H1 (cell line): ENCODE measurements around the gene IGSF9. TPM values are rescaled to one million over a fixed set of nuclear protein-coding genes. Genes with fewer than 3 reads are reported as not detected.

Experiments used
- CTCF ChIA-PET: fragments of 300-600 bp; sonication (Branson Sonifier 250); formaldehyde crosslinking; loops from one replicate; lab custom pipeline; 2021; ENCODE audit not compliant: partially characterized antibody; lab: Charles Lee
- POLR2A ChIA-PET: fragments of 300-600 bp; sonication (Branson Sonifier 250); formaldehyde crosslinking; loops from one replicate; lab custom pipeline; 2021; ENCODE audit warnings: inconsistent platforms; ENCODE audit not compliant: partially characterized antibody; lab: Charles Lee
- DNase-seq, 2 experiments: peaks; one replicate each; pipeline versions ENCODE4 v3.0.0 to v3.0.0-alpha.2; 2010 to 2022; ENCODE audit warnings: low spot score in 2 of 2, low read depth in 1 of 2, mixed read lengths in 1 of 2
- FAIRE-seq: peaks from 2 replicates; lab custom pipeline; 2011; peaks lifted over from hg19 to GRCh38; lab: Jason Lieb, UNC
- H2AFZ ChIP-seq: 2 replicates; pipeline ENCODE4 v1.8.1; 2012; ENCODE audit warnings: low read length, inconsistent platforms
- H2AK5ac ChIP-seq: 2 replicates; pipeline ENCODE4 v1.6.1; 2013; ENCODE audit warnings: low read depth, low read length
- H2BK120ac ChIP-seq: replicated peaks from 2 replicates; pipeline ENCODE3; 2013; ENCODE audit warnings: low read depth, low read length, inconsistent platforms
- H2BK12ac ChIP-seq: 2 replicates; pipeline ENCODE4 v1.6.1; 2013; ENCODE audit warnings: low read depth, low read length
- H2BK15ac ChIP-seq: 2 replicates; pipeline ENCODE4 v1.6.1; 2013; ENCODE audit warnings: low read length
- H2BK20ac ChIP-seq: 2 replicates; pipeline ENCODE4 v1.6.1; 2013; ENCODE audit warnings: low read length
- H2BK5ac ChIP-seq: 2 replicates; pipeline ENCODE4 v1.6.1; 2013; ENCODE audit warnings: low read depth, low read length
- H3K14ac ChIP-seq: 2 replicates; pipeline ENCODE4 v1.6.1; 2013; ENCODE audit warnings: inconsistent platforms; ENCODE audit not compliant: insufficient read length
- H3K18ac ChIP-seq: 2 replicates; pipeline ENCODE4 v1.6.1; 2013; ENCODE audit warnings: low read length; ENCODE audit errors: extremely low read depth
- H3K23ac ChIP-seq: 2 replicates; pipeline ENCODE4 v1.6.1; 2013; ENCODE audit warnings: inconsistent platforms; ENCODE audit not compliant: insufficient read length
- H3K23me2 ChIP-seq: 2 replicates; pipeline ENCODE4 v1.6.1; 2013; ENCODE audit warnings: low read depth, low read length
- H3K27ac ChIP-seq: 2 replicates; pipeline ENCODE4 v1.6.1; 2011; ENCODE audit warnings: low read depth, low read length, inconsistent platforms
- H3K27me3 ChIP-seq, 4 experiments: replicated peaks in 1 of 4; 1 replicate in 1 of 4; 2 replicates in 3 of 4; pipeline versions ENCODE4 v1.6.1 to v1.8.1; 2011 to 2013; ENCODE audit warnings: low read length in 3 of 4, mild to moderate bottlenecking in 3 of 4, inconsistent platforms in 2 of 4, mixed read lengths in 2 of 4, moderate library complexity in 1 of 4; ENCODE audit not compliant: control insufficient read depth in 3 of 4, insufficient read depth in 3 of 4; ENCODE audit errors: extremely low read depth in 1 of 4
- H3K36me3 ChIP-seq, 4 experiments: 2 replicates each; pipeline versions ENCODE4 v1.6.1 to v1.8.1; 2011 to 2013; ENCODE audit warnings: mild to moderate bottlenecking in 4 of 4, low read length in 3 of 4, moderate library complexity in 2 of 4, control low read depth in 1 of 4, inconsistent platforms in 1 of 4; ENCODE audit not compliant: insufficient read depth in 4 of 4, control insufficient read depth in 2 of 4
- H3K4ac ChIP-seq: replicated peaks from 2 replicates; pipeline ENCODE3; 2013; ENCODE audit warnings: low read length, low read depth, mixed read lengths, inconsistent platforms; ENCODE audit not compliant: insufficient read length
- H3K4me1 ChIP-seq, 4 experiments: replicated peaks in 1 of 4; 1 replicate in 1 of 4; 2 replicates in 3 of 4; pipeline versions ENCODE4 v1.6.1 to v1.8.1; 2011 to 2013; ENCODE audit warnings: low read length in 3 of 4, inconsistent platforms in 2 of 4, mixed read lengths in 1 of 4; ENCODE audit not compliant: insufficient read depth in 4 of 4, control insufficient read depth in 3 of 4
- H3K4me2 ChIP-seq, 2 experiments: 2 replicates each; pipeline versions ENCODE4 v1.6.1 to v1.8.1; 2011 to 2013; ENCODE audit warnings: low read depth in 2 of 2, low read length in 2 of 2, control low read depth in 1 of 2, inconsistent platforms in 1 of 2, mild to moderate bottlenecking in 1 of 2; ENCODE audit not compliant: insufficient read depth in 1 of 2
- H3K4me3 ChIP-seq, 4 experiments: fragments of 200-600, 300-600 bp in 1 of 4; sonication (generic), shearing (Covaris generic), sonication (Bioruptor Twin) in 1 of 4; 2 replicates each; pipeline versions ENCODE4 v1.5.1 to v1.8.1; 2011 to 2016; ENCODE audit warnings: low read length in 4 of 4, low read depth in 3 of 4, control low read depth in 2 of 4, inconsistent platforms in 2 of 4, mild to moderate bottlenecking in 2 of 4, mixed read lengths in 1 of 4, moderate library complexity in 1 of 4; ENCODE audit not compliant: insufficient read depth in 2 of 4; ENCODE audit errors: extremely low read depth in 1 of 4
- H3K56ac ChIP-seq: replicated peaks from 2 replicates; pipeline ENCODE3; 2013; ENCODE audit warnings: low read depth, mild to moderate bottlenecking, mixed read lengths, low read length, inconsistent platforms; ENCODE audit not compliant: insufficient read length
- H3K79me1 ChIP-seq: 2 replicates; pipeline ENCODE4 v1.6.1; 2013; ENCODE audit warnings: low read depth, low read length, control low read depth
- H3K79me2 ChIP-seq, 2 experiments: 2 replicates each; pipeline versions ENCODE4 v1.6.1 to v1.8.1; 2012 to 2013; ENCODE audit warnings: low read length in 2 of 2, mild to moderate bottlenecking in 2 of 2, inconsistent platforms in 1 of 2; ENCODE audit not compliant: insufficient read depth in 2 of 2, control insufficient read depth in 1 of 2
- H3K9ac ChIP-seq, 4 experiments: replicated peaks in 1 of 4; 1 replicate in 1 of 4; 2 replicates in 3 of 4; pipeline versions ENCODE4 v1.6.1 to v1.8.1; 2011 to 2013; ENCODE audit warnings: low read depth in 3 of 4, low read length in 3 of 4, control low read depth in 2 of 4, mild to moderate bottlenecking in 2 of 4, moderate library complexity in 2 of 4, inconsistent platforms in 1 of 4; ENCODE audit errors: extremely low read depth in 1 of 4
- H3K9me3 ChIP-seq, 2 experiments: 2 replicates each; pipeline versions ENCODE4 v1.6.1 to v1.8.1; 2012 to 2013; ENCODE audit warnings: mild to moderate bottlenecking in 2 of 2, moderate library complexity in 2 of 2, control low read depth in 1 of 2, inconsistent platforms in 1 of 2, low read depth in 1 of 2, low read length in 1 of 2, mixed read lengths in 1 of 2; ENCODE audit not compliant: insufficient read depth in 2 of 2
- H4K20me1 ChIP-seq, 2 experiments: replicated peaks in 1 of 2; 2 replicates each; pipeline versions ENCODE3 to v1.8.1; 2011 to 2013; ENCODE audit warnings: inconsistent platforms in 2 of 2, low read length in 2 of 2, mild to moderate bottlenecking in 1 of 2; ENCODE audit not compliant: insufficient read depth in 2 of 2, control insufficient read depth in 1 of 2
- H4K5ac ChIP-seq: 2 replicates; pipeline ENCODE4 v1.6.1; 2013; ENCODE audit warnings: low read length, low read depth, mixed read lengths, inconsistent platforms; ENCODE audit not compliant: insufficient read length
- H4K8ac ChIP-seq: 2 replicates; pipeline ENCODE4 v1.8.0; 2013; ENCODE audit warnings: mild to moderate bottlenecking, moderate library complexity, low read length, inconsistent platforms; ENCODE audit not compliant: insufficient read depth; ENCODE audit errors: extremely low read depth
- H4K91ac ChIP-seq: replicated peaks from 2 replicates; pipeline ENCODE3; 2013; ENCODE audit warnings: low read length, mixed read lengths, inconsistent platforms; ENCODE audit not compliant: insufficient read length
- SIN3A ChIP-seq, 2 experiments: IDR thresholded peaks in 1 of 2; conservative IDR thresholded peaks in 1 of 2; 2 replicates each; pipeline ENCODE4 v1.6.1; 2011 to 2012; ENCODE audit warnings: low read length in 2 of 2, improper control_type of control experiment in 1 of 2, low read depth in 1 of 2, mild to moderate bottlenecking in 1 of 2
- WGBS, 2 experiments: shearing (Covaris generic) in 1 of 2; methylation state at CpG; one replicate each; pipeline versions ENCODE4 v1.1.6 to v1.1.7; 2013 to 2015; ENCODE audit warnings: low lambda C conversion rate in 2 of 2, mixed read lengths in 2 of 2, inconsistent platforms in 1 of 2, low coverage in 1 of 2, missing lambda C conversion rate in 1 of 2; ENCODE audit not compliant: insufficient replicate concordance in 2 of 2, insufficient coverage in 1 of 2, insufficient read length in 1 of 2; ENCODE audit errors: extremely low coverage in 1 of 2, missing lambda C conversion rate in 1 of 2; 5-methylcytosine and 5-hydroxymethylcytosine counted together
- long read RNA-seq, 2 experiments: library from RNA in 1 of 2; library from capped mRNA in 1 of 2; stranded (forward); transcript quantifications; one replicate each; pipeline ENCODE4 v2.0.0, GENCODE V29; 2021; ENCODE audit warnings: inconsistent platforms in 1 of 2
- polyA minus RNA-seq, 3 experiments: library from RNA; depleted of rRNA, polyadenylated mRNA; stranded (reverse); fragments of >200 nt; gene quantifications; 1 replicate in 2 of 3; 2 replicates in 1 of 3; pipeline ENCODE4 v1.2.3, GENCODE V29; 2011
- polyA plus RNA-seq, 7 experiments: library from polyadenylated mRNA; depleted of rRNA in 3 of 7; stranded (reverse) in 5 of 7; unstranded in 2 of 7; fragments of >200 nt in 5 of 7; fragments of 200-250 nt in 2 of 7; gene quantifications; 1 replicate in 5 of 7; 2 replicates in 1 of 7; 4 replicates in 1 of 7; pipeline versions ENCODE4 v1.2.1 to v1.2.3, GENCODE V29; 2011 to 2013; ENCODE audit warnings: missing spikeins in 2 of 7, mixed read lengths in 2 of 7
- total RNA-seq: library from RNA; stranded (reverse); fragmentation: NEBNext Ultra II Directional; extraction: Animal tissue kit (Norgen Biotek cat#: 25700); gene quantifications from 2 replicates; pipeline ENCODE4 v1.2.1, GENCODE V29; 2021

IGSF9 gene, protein sequence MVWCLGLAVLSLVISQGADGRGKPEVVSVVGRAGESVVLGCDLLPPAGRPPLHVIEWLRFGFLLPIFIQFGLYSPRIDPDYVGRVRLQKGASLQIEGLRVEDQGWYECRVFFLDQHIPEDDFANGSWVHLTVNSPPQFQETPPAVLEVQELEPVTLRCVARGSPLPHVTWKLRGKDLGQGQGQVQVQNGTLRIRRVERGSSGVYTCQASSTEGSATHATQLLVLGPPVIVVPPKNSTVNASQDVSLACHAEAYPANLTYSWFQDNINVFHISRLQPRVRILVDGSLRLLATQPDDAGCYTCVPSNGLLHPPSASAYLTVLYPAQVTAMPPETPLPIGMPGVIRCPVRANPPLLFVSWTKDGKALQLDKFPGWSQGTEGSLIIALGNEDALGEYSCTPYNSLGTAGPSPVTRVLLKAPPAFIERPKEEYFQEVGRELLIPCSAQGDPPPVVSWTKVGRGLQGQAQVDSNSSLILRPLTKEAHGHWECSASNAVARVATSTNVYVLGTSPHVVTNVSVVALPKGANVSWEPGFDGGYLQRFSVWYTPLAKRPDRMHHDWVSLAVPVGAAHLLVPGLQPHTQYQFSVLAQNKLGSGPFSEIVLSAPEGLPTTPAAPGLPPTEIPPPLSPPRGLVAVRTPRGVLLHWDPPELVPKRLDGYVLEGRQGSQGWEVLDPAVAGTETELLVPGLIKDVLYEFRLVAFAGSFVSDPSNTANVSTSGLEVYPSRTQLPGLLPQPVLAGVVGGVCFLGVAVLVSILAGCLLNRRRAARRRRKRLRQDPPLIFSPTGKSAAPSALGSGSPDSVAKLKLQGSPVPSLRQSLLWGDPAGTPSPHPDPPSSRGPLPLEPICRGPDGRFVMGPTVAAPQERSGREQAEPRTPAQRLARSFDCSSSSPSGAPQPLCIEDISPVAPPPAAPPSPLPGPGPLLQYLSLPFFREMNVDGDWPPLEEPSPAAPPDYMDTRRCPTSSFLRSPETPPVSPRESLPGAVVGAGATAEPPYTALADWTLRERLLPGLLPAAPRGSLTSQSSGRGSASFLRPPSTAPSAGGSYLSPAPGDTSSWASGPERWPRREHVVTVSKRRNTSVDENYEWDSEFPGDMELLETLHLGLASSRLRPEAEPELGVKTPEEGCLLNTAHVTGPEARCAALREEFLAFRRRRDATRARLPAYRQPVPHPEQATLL
- total RNA-seq (28.1 and 29.2 TPM in 2 replicates), polyA plus RNA-seq (2011; rRNA removed) (10.9 and 22.5 TPM in 2 replicates), polyA minus RNA-seq (2011; rRNA and poly(A)+ RNA removed) (6.2 and 8.0 TPM in 2 replicates)
- polyA plus RNA-seq (2011; cell fraction: cytosol; rRNA removed), result 12.7 TPM
- 51.2 TPM for polyA plus RNA-seq (2011; cell fraction: nucleus; rRNA removed)
- polyA plus RNA-seq (2012, experiment 1 of 2), result 15.9 to 25.3 TPM (median 21.2 TPM) in 4 replicates
- polyA plus RNA-seq (2012, experiment 2 of 2), result 18.7 TPM
- polyA plus RNA-seq (2013, experiment 1 of 2), result 20.9 TPM
- 19.7 TPM for polyA plus RNA-seq (2013, experiment 2 of 2)
- polyA minus RNA-seq (2011; cell fraction: cytosol; rRNA and poly(A)+ RNA removed), result 10.9 TPM
- polyA minus RNA-seq (2011; cell fraction: nucleus; rRNA and poly(A)+ RNA removed), result 11.3 TPM
- long read RNA-seq, experiment 1, full-length matches to known transcripts, result 1 of 18 reads
- long read RNA-seq, experiment 1, partial matches to known transcripts, result 11 of 18 reads
- long read RNA-seq, experiment 1, other reads (novel, unspliced or antisense), result 6 of 18 reads
- long read RNA-seq, experiment 2, partial matches to known transcripts, result 0 of 1 reads
- long read RNA-seq, experiment 2, other reads (novel, unspliced or antisense), result 1 of 1 reads

- peak within 1 kb of the TSS; percentile 88; the same call in 1 of the 2 replicates for H2BK5ac ChIP-seq
- H4K20me1 ChIP-seq, result no peaks in the 10 kb centered on the region
- H2AFZ ChIP-seq, result 0 out of 2 replicates have a peak within 1 kb of the TSS, but pooled peaks have one; percentile 15
- POLR2A ChIA-PET, result interaction anchor here (0.6 to 2.8 kb wide), 23 partner anchors 8 to 164 kb away, joined by 3 to 19 read pairs (median 3); partner anchors contain the start of genes SLAMF9 and TAGLN2
- peak within 1 kb of the TSS; percentile 49 to 82 (median 62) for H3K4me3 ChIP-seq
- H2BK120ac ChIP-seq, result peak within 1 kb of the TSS; percentile 47
- CTCF ChIA-PET, result interaction anchor here (0.7 to 35.5 kb wide), 18 partner anchors 9 to 156 kb away, joined by 3 to 696 read pairs (median 4); partner anchors contain the start of genes SLAMF9 and TAGLN2
- DNase-seq (peak; percentile 81 to 96), FAIRE-seq (no peak)
- 0 out of 2 replicates have a peak within 1 kb of the TSS, but pooled peaks have one; percentile 40 for H2BK15ac ChIP-seq
- H4K8ac ChIP-seq, result peak within 1 kb of the TSS; percentile 74
- peaks cover 10% of the 10 kb centered on the region; the same call in 1 of the 2 replicates for H3K23me2 ChIP-seq
- no peak within 1 kb of the TSS for H3K14ac ChIP-seq
- H3K36me3 ChIP-seq, result no peaks in the 10 kb centered on the region; a peak in 3 of 8 replicates
- peak within 1 kb of the TSS; percentile 35 to 68 (median 40); a peak in 6 of 7 replicates for H3K9ac ChIP-seq
- H3K4me1 ChIP-seq, result peaks cover 7 to 24% (median 15%) of the 10 kb centered on the region in 4 experiments
- no peaks in the 10 kb centered on the region for H3K9me3 ChIP-seq
- H3K18ac ChIP-seq, result peak within 1 kb of the TSS; percentile 81
- peaks cover 3 to 12% of the 10 kb centered on the region in 2 experiments; a peak in 2 of 4 replicates for H3K79me2 ChIP-seq
- H3K4ac ChIP-seq, result peak within 1 kb of the TSS; percentile 63
- H4K91ac ChIP-seq, result peak within 1 kb of the TSS; percentile 76
- H3K27me3 ChIP-seq, result no peaks in the 10 kb centered on the region
- peak within 1 kb of the TSS; percentile 80; the same call in 1 of the 2 replicates for H3K27ac ChIP-seq
- H3K79me1 ChIP-seq, result peaks cover 2% of the 10 kb centered on the region; the same call in 1 of the 2 replicates
- 2% methylated on average over 41 of the region's 58 CpGs; no CpG with 5 or more reads in 1 of the 2 experiments for WGBS, 2 experiments
- peak within 1 kb of the TSS; percentile 72 to 77 for H3K4me2 ChIP-seq
- peak within 1 kb of the TSS; percentile 85; the same call in 1 of the 2 replicates for H2AK5ac ChIP-seq
- peak within 1 kb of the TSS; percentile 32 for H3K56ac ChIP-seq
- peak within 1 kb of the TSS; percentile 60 for H2BK12ac ChIP-seq
- H2BK20ac ChIP-seq, result peak within 1 kb of the TSS; percentile 72; the same call in 1 of the 2 replicates
- peak within 1 kb of the TSS; percentile 92 for H4K5ac ChIP-seq
- H3K23ac ChIP-seq, result no peak within 1 kb of the TSS
- peak; percentile 40 to 58; a peak in 2 of 4 replicates for TF ChIP-seq SIN3A (conservative IDR thresholded peaks at IDR 0.05 in 1 of 2, IDR thresholded peaks at IDR 0.05 in 1 of 2; ENCODE audit: low read depth in 1 of 2, low read length in 2 of 2)
Observed at GRCh38 chr1:159945483-159946241, at the start of gene IGSF9. Gene IGSF9, minus strand, starts transcription at chr1:159945613. Its CDS starts 2,159 bp downstream, at chr1:159943454.
